Astrocyte (in vitro differentiated cells and primary cell): Measurements from ENCODE around the gene IFNA13.

Experiments used
- EZH2 ChIP-seq: IDR thresholded peaks from 2 replicates; pipeline ENCODE4 v1.6.1; 2012; ENCODE audit warnings: mild to moderate bottlenecking, low read length, inconsistent platforms; ENCODE audit not compliant: insufficient read depth
- TF ChIP-seq, protein P1 (sequence below): IDR thresholded peaks from 2 replicates; pipeline ENCODE4 v1.5.1; 2011; ENCODE audit warnings: low read depth, mild to moderate bottlenecking, inconsistent platforms, low read length, moderate library complexity; ENCODE audit not compliant: insufficient read depth

DNA sequence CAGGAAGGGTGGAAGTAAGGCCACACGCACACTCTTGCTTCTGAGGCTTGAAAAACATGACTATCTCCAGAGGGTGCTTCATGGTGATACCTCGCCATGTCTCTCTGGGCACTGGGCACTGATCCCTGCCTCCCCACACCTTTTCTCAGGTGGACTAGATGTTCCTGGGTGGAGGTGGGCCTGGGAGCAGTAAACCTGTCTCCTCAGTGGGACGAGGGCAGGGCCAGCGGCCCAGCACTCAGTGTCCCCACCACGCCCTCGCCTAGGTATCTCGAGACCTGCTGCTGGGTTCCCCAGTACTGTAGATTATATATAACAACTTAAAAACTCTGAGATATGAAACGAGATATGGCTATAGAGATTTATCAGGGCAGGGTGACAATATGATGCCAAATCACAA is 5.6 kb downstream of the IFNA13 start:
- TF ChIP-seq, protein P1, sequence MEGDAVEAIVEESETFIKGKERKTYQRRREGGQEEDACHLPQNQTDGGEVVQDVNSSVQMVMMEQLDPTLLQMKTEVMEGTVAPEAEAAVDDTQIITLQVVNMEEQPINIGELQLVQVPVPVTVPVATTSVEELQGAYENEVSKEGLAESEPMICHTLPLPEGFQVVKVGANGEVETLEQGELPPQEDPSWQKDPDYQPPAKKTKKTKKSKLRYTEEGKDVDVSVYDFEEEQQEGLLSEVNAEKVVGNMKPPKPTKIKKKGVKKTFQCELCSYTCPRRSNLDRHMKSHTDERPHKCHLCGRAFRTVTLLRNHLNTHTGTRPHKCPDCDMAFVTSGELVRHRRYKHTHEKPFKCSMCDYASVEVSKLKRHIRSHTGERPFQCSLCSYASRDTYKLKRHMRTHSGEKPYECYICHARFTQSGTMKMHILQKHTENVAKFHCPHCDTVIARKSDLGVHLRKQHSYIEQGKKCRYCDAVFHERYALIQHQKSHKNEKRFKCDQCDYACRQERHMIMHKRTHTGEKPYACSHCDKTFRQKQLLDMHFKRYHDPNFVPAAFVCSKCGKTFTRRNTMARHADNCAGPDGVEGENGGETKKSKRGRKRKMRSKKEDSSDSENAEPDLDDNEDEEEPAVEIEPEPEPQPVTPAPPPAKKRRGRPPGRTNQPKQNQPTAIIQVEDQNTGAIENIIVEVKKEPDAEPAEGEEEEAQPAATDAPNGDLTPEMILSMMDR = no peak
- no peak for TF ChIP-seq EZH2
